Sciatic nerve (tissue), 2 donors: ENCODE data around the gene CRTAP. TPM values are rescaled to one million over a fixed set of nuclear protein-coding genes. Genes with fewer than 3 reads are reported as not detected.
"Not testable (repeated sequence)": the region's sequence is repeated elsewhere in the genome, so short reads cannot be mapped to it uniquely, and the experiment has no call there.

Experiments used
- ATAC-seq: fragments of 200-7000 bp; cut with Tn5 transposase; one replicate; pipeline ENCODE4 v1.9.1; 2020; ENCODE audit warnings: mild to moderate bottlenecking, moderate library complexity
- DNase-seq: peaks from one replicate; pipeline ENCODE4 v3.0.0-alpha.2; 2020; ENCODE audit warnings: low spot score
- intact Hi-C: fragments of 100-400 bp; cut with DNase I; formaldehyde crosslinking; loops from one replicate; pipeline ENCODE4 v1.14.2; 2022
- total RNA-seq: library from RNA; stranded (reverse); fragmentation: NEBNext Ultra II Directional; extraction: Animal tissue kit (Norgen Biotek cat#: 25700); gene quantifications from one replicate; pipeline ENCODE4 v1.2.1, GENCODE V29; 2021
- donor health status: DM: no; HTN: no; CAD: no.
- donor health status: DM: no; HTN: no; CAD: no.

Gene CRTAP
- 245 TPM for total RNA-seq

DNA sequence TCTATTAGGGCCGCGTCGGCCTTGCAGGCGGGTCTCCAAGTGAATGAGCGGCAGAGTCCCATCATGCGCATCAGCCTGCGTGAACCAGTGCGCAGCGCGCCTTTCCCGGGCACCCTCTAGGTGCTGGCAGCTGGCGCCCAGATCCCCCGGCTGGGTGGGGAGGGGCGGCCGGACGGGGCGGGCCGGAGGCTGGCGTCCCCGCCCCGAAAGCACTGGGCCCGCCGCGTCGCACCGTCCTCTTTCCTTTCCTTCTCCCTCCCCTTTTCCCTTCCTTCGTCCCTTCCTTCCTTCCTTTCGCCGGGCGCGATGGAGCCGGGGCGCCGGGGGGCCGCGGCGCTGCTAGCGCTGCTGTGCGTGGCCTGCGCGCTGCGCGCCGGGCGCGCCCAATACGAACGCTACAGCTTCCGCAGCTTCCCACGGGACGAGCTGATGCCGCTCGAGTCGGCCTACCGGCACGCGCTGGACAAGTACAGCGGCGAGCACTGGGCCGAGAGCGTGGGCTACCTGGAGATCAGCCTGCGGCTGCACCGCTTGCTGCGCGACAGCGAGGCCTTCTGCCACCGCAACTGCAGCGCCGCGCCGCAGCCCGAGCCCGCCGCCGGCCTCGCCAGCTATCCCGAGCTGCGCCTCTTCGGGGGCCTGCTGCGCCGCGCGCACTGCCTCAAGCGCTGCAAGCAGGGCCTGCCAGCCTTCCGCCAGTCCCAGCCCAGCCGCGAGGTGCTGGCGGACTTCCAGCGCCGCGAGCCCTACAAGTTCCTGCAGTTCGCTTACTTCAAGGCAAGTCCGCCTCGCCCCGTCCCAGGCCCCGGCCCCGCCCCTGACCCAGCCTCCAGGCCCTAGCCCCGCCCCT lies at the start of gene CRTAP:
CRTAP (plus strand) TSS at position 243 of the 850 bp plus-strand sequence; CDS start at position 307, 64 bp downstream.
- intact Hi-C loops = no loop called here
- ATAC-seq (peak; percentile 98), DNase-seq (peak; percentile 97)

DNA sequence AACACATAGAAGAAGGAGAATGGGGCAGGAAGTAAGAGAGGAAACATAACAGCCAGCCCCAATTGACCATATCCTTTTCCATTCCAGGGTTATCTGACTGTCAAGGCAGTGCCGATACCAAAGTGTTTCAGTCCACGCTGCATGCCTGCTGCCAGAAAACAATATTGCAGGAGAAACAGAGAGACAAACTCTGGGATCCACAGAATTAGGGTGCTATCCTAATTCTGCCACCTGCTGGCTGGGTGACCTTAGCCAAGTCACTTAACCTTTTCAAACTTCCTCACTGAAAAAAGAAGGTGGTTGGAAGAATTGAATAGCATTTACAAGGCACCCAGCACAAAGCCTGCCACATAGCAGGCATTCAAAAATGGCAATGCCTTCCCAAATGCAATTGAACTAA lies 48.9 kb upstream of the CRTAP start:
- DNase-seq (no peak), ATAC-seq (no peak)
- intact Hi-C loops = no loop called here

DNA sequence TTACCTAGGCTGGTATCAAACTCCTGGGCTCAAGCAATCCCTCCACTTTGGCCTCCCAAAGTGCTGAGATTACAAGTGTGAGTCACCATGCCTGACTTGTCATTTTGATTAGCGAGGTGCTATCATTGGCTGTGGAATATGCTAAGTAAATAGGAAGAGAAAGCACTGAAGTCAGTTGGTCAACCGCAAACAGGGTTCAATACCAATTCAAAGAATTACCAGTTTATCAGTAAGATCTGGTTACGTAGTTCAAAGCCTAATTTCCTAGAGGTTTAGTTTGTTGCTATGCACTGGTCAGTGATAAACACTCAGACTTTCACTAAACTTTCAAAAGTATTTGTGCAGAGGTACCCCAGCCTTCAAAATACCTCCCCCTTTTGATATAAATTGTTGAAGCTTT lies 46.3 kb upstream of the CRTAP start:
- intact Hi-C loops = no loop called here
- DNase-seq = no peak
- ATAC-seq = no peak

DNA sequence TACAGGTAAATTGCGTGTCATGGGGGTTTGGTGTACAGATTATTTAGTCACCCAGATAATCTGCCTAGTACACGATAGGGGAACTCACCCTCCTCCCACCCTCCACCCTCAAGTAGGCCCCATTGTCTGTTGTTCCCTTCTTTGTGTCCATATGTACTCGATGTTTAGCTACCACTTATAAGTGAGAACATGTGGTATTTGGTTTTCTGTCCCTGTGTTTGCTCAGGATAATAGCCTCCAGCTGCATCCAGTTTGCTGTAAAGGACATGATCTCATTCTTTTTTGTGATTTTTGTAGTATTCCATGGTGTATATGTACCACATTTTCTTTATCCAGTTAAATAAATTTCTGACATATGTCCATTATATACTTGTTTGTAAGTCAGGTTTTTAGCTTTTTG lies 44.0 kb upstream of the CRTAP start:
- intact Hi-C loops, DNase-seq, ATAC-seq: not testable (repeated sequence)

DNA sequence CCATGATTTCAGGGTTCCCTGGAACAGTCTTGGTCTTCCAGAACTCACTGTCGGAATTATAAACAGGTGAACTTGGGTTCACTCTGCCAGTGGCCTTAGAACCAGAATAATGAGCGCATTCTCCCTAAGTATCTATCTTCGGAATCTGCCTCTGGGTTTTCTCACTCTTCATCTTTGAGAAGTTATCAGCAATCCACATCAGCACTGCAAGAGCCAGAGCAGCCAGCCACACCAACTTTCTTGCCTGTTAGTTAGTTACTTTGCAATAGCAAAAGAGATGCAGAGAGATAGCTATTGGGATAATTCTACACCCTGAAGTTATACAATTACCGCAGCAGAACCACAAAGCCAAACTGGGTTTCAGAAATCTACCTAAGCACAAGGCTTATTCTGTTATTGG lies 42.6 kb upstream of the CRTAP start:
- intact Hi-C loops = no loop called here
- DNase-seq = no peak

DNA sequence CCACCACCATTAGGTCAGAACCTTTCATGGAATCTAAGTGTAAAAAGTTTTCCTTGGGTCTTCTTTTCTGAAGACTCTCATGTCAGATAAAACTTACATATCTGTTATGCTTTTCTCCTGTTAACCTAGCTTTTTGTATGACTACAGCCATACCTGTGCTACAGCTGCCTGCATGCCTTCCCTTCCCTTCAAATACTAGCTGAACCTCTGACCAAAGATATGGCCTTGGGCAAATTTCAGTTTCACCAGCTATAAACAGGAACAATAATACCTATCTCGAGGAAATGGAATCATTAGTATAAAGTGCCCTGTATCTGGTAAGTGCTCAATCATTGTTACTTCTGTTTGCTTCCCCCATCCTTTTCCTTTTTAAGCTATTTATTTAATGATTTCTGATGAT lies 41.9 kb upstream of the CRTAP start:
- intact Hi-C loops = no loop called here
- no peak for ATAC-seq
- no peak for DNase-seq

More for the DNA sequence above, 42.6 kb upstream of the CRTAP start:
- ATAC-seq = no peak

DNA sequence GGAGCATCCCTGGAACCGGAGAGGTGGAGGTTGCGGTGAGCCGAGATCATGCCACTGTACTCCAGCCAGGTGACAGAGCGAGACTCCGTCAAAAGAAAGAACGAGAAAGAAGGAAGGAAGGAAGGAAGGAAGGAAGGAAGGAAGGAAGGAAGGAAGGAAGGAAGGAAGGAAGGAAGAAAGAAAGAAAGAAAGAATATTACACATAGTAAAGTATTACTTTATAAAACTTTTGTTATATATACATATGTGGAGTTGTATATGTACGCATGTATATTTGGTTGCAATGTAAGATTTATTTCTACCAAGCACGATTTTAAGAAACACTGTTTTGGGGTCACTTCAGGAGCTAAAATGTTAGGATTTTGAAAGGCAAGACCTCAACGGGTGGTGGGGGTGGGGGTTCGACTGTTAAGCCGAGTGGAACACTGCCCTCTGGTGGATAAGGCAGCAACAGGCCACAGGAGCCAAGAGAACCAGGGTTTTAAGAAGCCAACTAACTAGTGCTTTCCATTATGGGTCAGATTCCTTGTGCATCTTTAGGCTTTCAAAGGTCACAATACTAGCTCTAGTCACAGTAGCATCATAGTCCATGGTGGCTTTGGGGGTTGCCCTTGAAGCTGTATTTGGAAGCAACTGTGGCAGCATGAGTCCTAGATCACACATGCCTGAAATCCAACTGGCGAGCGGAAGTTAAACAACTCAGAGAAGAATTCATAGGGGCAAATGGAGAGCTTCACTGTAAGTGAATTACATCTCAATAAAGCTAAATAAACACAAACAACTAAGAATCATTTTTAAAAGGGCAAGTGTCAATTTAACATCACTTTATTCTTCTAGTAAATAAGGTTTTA lies 39.4 kb upstream of the CRTAP start:
- DNase-seq = peak; percentile 71
- intact Hi-C loops = no loop called here
- peak; percentile 69 for ATAC-seq

DNA sequence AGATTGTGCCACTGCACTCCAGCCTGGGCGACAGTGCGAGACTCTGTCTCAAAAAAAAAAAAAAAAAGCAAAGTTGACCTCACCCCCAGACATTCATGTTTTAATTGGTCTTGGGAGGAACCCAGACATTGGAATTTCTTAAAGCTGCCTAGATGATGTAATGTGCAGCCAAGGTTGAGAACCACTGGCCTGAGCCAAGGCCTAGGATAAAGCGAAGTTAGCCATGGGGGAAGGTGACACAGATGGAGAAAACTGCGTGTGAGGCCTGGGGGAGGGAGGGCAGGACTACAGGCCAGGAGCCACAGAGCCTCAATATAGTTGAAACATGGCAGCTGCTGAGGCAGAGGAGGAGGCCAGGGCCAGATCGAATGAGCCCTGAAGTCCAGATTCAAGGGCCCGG lies 37.8 kb upstream of the CRTAP start:
- intact Hi-C loops = no loop called here
- DNase-seq (no peak), ATAC-seq (no peak)

DNA sequence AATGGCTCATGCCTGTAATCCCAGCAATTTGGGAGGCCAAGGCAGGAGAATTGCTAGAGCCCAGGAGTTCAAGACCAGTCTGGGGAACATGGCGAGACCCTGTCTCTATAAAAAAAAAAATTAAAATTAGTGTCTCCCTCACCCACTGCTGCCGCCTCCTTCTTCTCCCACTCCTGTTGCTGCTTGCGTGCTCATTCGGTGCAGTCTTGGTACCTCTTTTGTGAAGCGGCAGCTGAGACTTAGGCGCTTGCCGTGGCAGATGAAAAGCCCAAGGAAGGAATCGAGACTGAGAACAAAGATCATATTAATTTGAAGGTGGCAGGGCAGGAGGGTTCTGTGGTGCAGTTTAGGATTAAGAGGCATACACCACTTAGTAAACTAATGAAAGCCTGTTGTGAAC lies 36.9 kb upstream of the CRTAP start:
- ATAC-seq (no peak), DNase-seq (no peak)
- intact Hi-C loops = no loop called here

DNA sequence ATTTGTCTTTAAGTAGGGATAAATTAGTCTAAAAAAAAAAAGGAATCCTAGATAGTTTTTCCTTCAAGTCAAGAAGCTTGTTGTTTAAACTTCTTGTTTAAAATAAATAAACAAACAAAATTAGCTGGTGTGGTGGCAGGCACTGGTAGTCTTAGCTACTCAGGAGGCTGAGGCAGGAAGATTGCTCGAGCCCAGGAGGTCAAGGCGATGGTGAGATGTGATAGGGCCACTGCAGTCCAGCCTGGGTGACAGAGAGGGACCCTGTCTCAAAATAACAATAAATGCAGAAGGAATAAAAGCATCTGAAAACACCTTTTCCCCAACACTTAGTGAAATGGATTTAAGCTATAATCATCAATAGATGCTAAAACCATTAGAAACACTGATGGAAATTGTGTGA lies 35.8 kb upstream of the CRTAP start:
- intact Hi-C loops = no loop called here
- no peak for ATAC-seq
- no peak for DNase-seq

DNA sequence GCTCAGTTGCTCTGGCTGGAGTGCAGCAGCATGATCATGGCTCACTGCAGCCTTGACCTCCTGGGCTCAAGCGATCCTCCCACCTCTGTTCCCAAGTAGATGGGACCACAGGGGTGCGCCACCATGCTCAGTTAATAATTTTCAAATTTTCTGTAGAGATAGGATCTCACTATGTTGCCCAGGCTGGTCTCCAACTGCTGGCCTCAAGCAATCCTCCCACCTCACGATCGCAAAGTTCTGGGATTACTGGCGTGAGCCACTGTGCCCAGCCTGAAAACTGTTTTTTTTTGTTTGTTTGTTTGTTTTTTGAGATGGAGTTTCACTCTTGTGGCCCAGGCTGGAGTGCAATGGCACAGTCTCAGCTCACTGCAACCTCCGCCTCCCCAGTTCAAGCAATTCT lies 34.0 kb upstream of the CRTAP start:
- ATAC-seq, DNase-seq, intact Hi-C loops: not testable (repeated sequence)

DNA sequence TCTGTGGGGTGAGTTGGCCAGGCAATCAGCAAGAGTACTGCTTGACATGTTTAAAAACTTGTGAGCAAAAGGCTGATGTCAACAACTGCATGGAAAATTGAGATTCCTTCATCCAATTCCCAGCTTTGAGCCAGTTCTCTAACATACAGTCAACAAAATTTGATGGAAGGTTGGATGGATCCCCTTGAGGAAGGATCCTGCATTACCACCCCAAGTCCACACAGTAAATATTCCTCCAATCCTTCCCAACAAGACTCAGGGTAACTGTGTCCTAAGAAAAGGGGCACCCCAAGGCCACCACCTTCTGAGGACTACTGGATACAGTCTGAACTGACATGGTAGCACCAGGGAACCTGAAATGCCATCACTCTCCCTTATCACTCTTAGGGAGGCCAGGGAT lies 32.0 kb upstream of the CRTAP start:
- ATAC-seq (no peak), DNase-seq (no peak)
- intact Hi-C loops = no loop called here

DNA sequence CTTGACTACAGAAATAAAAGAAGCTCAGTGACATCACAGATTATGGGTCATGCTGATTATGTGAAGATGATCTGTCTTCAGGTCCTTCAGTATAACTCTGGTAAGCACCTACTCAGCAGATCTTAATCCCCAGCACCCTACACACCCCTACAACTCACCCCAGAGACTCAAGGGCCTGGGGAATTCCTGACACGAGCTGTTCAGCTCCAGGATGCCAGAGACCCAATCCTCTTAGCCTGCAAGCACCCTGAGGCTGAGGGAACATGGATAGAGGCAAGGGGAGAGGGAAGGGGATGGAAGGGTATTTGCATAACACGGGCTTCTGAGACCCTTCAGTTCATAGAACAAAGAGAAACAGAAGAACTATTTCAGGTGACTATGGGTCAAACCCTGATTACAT lies 29.9 kb upstream of the CRTAP start:
- DNase-seq (no peak), ATAC-seq (no peak)
- intact Hi-C loops = no loop called here

DNA sequence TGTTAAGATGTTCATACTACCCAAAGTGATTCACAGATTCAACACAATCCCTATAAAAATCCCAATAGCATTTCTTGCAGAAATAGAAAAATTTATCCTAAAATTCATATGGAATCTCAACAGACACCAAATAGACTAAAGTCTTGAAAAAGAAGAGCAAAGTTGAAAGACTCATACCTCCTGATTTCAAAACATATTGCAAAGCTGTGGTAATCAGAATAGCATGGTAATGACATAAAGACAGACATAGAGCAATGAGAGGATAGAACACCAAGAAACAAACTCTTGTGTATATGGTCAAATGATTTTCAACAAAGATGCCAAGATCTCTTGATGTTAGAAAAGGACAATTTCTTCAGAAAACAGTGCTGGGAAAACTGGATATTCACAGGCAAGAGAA lies 25.1 kb upstream of the CRTAP start:
- ATAC-seq (no peak), DNase-seq (no peak)
- intact Hi-C loops = no loop called here

DNA sequence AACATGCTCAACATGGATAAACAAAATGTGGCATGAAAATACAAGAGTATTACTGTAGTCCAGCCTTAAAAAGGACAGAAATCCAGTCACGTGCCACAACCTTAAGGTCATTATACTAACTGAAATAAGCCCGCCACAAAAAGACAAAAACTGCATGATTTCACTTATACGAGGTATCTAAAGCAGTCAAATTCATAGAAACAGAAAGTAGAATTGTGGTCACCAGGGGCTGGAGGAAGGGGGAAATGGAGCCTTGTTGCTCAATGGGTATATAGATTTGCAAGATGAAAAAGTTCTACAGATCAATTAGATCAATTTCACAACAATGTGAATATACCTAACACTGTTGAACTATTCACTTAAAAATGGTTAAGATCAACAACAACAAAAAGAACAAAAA lies 24.3 kb upstream of the CRTAP start:
- intact Hi-C loops = no loop called here
- ATAC-seq (no peak), DNase-seq (no peak)

DNA sequence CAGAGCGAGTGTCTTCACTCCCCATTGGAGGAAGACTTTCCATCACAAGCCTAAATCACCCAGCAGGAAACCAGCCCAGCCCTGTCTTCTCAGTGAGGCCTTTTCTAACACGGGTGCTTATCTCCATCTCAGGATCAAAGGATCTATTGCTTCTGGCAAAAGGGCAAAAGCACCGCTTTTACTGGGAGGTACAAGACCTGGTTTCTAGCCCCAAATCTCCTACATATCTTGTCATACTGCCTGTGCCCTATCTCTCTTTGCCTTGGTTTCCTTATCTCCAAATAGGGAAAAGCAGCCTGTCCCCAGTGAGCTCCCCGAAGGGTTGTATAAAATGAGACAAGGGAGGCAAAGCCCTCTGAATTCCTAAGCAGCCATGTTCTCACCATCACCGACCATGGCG lies 22.1 kb upstream of the CRTAP start:
- no peak for ATAC-seq
- intact Hi-C loops = no loop called here
- DNase-seq = no peak

DNA sequence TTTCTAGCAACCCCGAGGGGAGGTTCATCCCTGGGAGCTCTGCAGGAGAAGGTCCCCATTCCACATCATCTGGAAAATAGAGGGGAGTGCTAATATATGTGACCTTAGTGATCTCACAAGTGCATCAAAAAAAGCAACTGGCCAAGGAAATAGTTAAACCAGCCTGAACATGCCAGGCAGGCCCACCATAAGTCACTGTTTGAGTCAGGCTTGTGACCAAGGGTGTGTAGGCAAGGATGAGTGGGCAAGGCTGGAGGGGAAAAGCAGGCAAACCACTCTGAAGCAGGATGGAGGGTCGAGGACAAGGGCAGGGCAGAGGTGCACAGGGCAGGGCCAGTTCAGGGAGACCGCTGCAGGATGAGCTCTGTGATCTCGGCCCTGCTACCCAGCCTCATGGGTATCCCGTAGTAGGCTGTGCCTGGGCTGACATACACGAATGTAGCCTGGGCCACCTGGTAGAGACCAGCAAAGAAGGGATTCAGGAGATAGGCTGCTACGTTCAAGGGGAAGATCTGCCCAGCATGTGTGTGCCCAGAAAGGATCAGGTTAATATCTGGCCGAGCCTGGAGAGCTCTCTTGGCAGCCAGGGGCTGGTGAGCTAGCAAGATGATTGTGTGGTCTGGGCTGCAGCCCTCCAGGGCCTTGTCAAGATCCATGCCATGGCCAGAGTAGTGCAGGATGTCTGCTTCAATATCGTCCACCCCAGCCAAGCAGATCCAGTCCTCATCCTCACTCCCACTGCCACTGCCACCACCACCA lies 21.1 kb upstream of the CRTAP start:
- intact Hi-C loops = no loop called here
- no peak for ATAC-seq
- DNase-seq = no peak

DNA sequence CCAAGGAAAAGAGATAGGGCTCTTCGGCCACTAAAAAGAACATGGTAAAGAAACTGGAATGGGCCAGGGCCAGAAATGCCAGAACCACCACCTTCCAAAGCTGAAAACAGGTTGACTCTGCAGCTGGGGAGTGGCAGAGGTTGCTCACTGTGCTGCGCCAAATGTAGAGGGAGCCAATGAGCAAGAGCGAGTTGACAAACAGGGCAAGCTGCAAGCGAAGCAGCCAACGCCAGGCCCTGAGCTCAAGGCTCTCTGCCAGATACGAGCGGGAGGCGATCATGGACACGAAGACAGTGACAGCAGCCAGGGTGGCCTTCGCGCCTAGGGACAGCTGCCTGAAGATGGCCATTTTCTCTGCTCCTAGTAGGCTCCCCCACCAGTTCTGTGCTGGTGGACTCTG lies 20.0 kb upstream of the CRTAP start:
- ATAC-seq = no peak
- DNase-seq = no peak
- intact Hi-C loops = no loop called here

DNA sequence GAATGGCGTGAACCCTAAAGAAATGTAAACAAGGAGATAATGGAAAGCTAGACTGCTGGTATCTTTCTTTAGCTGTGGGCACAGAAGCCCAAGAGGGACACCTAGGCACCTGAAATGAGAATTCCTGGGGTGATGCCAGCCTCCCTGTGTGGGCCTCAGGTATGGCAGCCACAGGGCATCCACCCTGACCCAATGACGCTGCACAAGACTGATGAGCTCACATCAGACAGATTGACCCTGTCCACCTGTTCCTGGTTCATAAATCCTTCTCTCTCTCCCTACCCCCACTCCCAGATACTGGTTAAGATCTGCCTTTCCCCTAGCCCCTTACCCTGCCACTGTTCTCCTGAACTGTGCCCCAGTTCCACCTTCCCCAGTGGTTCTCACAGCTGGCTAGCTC lies 18.4 kb upstream of the CRTAP start:
- no peak for ATAC-seq
- DNase-seq = no peak
- intact Hi-C loops = no loop called here
